ENCODE results near the gene TDRD5.
"Not testable (repeated sequence)": the region's sequence is repeated elsewhere in the genome, so short reads cannot be mapped to it uniquely, and the experiment has no call there.

The TDRD5 gene

GRCh38 chr1:179599623-179600249 lies 8.1 kb downstream of the TDRD5 start:
- DNase-seq: peak; percentile 37

- DNase-seq: no peak
Measured at GRCh38 chr1:179601093-179601492, 9.5 kb downstream of the TDRD5 start.

GRCh38 chr1:179612361-179612760 lies 20.7 kb downstream of the TDRD5 start:
- no peak for DNase-seq

- DNase-seq: no peak
Measured at GRCh38 chr1:179630719-179631118, 39.1 kb downstream of the TDRD5 start.

GRCh38 chr1:179632868-179633267 lies 41.2 kb downstream of the TDRD5 start:
- no peak for DNase-seq

GRCh38 chr1:179637211-179637860 lies 45.7 kb downstream of the TDRD5 start:
- DNase-seq: no peak

GRCh38 chr1:179661018-179661417 lies 69.4 kb downstream of the TDRD5 start:
- no peak for DNase-seq

GRCh38 chr1:179663810-179664209 lies 72.2 kb downstream of the TDRD5 start:
- DNase-seq: no peak

- no peak for DNase-seq
Measured at GRCh38 chr1:179677882-179678281, 86.2 kb downstream of the TDRD5 start.

- not testable (repeated sequence) for DNase-seq
Measured at GRCh38 chr1:179694530-179694929, 102.9 kb downstream of the TDRD5 start.

GRCh38 chr1:179702946-179703539 lies 111.4 kb downstream of the TDRD5 start:
- no peak for DNase-seq

GRCh38 chr1:179706339-179706941 lies 114.8 kb downstream of the TDRD5 start:
- peak; percentile 76 for DNase-seq

GRCh38 chr1:179707406-179707805 lies 115.8 kb downstream of the TDRD5 start:
- no peak for DNase-seq

- DNase-seq: no peak
Measured at GRCh38 chr1:179708434-179709195, 117.0 kb downstream of the TDRD5 start.

GRCh38 chr1:179709841-179710329 lies 118.3 kb downstream of the TDRD5 start:
- no peak for DNase-seq

GRCh38 chr1:179714159-179714558 lies 122.5 kb downstream of the TDRD5 start:
- no peak for DNase-seq

- DNase-seq: no peak
Measured at GRCh38 chr1:179714623-179715022, 123.0 kb downstream of the TDRD5 start.

GRCh38 chr1:179719272-179719671 lies 127.6 kb downstream of the TDRD5 start:
- no peak for DNase-seq

- DNase-seq: peak; percentile 55
Measured at GRCh38 chr1:179728271-179728670, 136.6 kb downstream of the TDRD5 start.

GRCh38 chr1:179729881-179730280 lies 138.2 kb downstream of the TDRD5 start:
- DNase-seq: no peak

- DNase-seq: no peak
Measured at GRCh38 chr1:179731643-179732042, 140.0 kb downstream of the TDRD5 start.

Data from NCI-H1694 treated with DMSO at 0.1 percent for 48 hours (cell line).